ENCODE data around the gene CLRN2. TPM values are rescaled to one million over a fixed set of nuclear protein-coding genes. Genes with fewer than 3 reads are reported as not detected.

CLRN2 gene
- polyA plus RNA-seq, 1 donor from 2014 or later, result not detected

DNA sequence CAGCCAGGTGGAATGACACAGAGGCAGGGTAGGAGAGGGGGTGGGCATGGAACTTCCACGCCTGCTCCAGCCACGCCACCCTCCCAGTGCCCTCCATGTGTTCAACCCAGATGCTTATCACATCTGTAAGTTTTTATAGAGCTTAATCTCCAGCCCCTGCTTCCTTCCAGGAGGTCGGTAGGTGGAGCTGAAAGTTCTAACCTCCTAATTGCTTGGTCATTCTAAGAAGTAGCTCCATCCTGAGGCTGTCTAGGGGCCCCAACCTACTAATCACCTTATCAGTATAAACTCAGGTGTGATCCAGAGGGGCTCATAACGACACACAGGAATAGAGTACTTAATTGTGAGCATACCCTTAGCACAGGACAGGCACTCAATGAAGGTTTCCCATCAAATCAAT, 21.3 kb upstream of the CLRN2 start:
- no peak overlapping the region for H3K4me2 ChIP-seq (ENCODE audit: low read length)
- H3K4me3 ChIP-seq (ENCODE audit: low read length), result no peak overlapping the region
- no peaks in the 10 kb centered on the region for H3K9me3 ChIP-seq (ENCODE audit: low read length)
- H3K27ac ChIP-seq (ENCODE audit: low read length), result no peak overlapping the region
- no peak overlapping the region for H2AFZ ChIP-seq (ENCODE audit: low read depth, low read length)
- H3K9ac ChIP-seq (ENCODE audit: low read length), result no peak overlapping the region
- no peaks in the 10 kb centered on the region for H4K20me1 ChIP-seq (ENCODE audit: insufficient read depth)
- TF ChIP-seq CTCF (IDR thresholded peaks at IDR 0.05; ENCODE audit: poor library complexity, severe bottlenecking) (no peak), EZH2 (IDR thresholded peaks at IDR 0.05; ENCODE audit: borderline replicate concordance, insufficient read depth, low read length, poor library complexity, severe bottlenecking) (no peak), EP300 (conservative IDR thresholded peaks at IDR 0.05; ENCODE audit: poor library complexity, severe bottlenecking) (no peak)
- no peaks in the 10 kb centered on the region for H3K79me2 ChIP-seq (replicated peaks; ENCODE audit: insufficient read depth, low read length)
- H3K9me2 ChIP-seq (ENCODE audit: insufficient read depth, low read length), result no peaks in the 10 kb centered on the region
- H3K36me3 ChIP-seq (ENCODE audit: insufficient read depth, low read length), result peaks cover 3% of the 10 kb centered on the region
- no peaks in the 10 kb centered on the region for H3K27me3 ChIP-seq (ENCODE audit: insufficient read depth, low read depth, low read length)
- no peaks in the 10 kb centered on the region for H3F3A ChIP-seq (ENCODE audit: insufficient read depth, low read length, poor library complexity, severe bottlenecking)

GRCh38 chr4:17494258-17495190, 20.4 kb upstream of the CLRN2 start:
- Histone ChIP-seq H3K9me3 (ENCODE audit: low read length) (no peaks in the 10 kb centered on the region), H3K4me3 (ENCODE audit: low read length) (no peak overlapping the region), H3F3A (ENCODE audit: insufficient read depth, low read length, poor library complexity, severe bottlenecking) (no peaks in the 10 kb centered on the region), H2AFZ (ENCODE audit: low read depth, low read length) (no peak overlapping the region), H3K27me3 (ENCODE audit: insufficient read depth, low read depth, low read length) (no peaks in the 10 kb centered on the region), H4K20me1 (ENCODE audit: insufficient read depth) (no peaks in the 10 kb centered on the region), H3K9ac (ENCODE audit: low read length) (no peak overlapping the region), H3K9me2 (ENCODE audit: insufficient read depth, low read length) (no peaks in the 10 kb centered on the region), H3K79me2 (replicated peaks; ENCODE audit: insufficient read depth, low read length) (no peaks in the 10 kb centered on the region), H3K36me3 (ENCODE audit: insufficient read depth, low read length) (peaks cover 3% of the 10 kb centered on the region), H3K4me2 (ENCODE audit: low read length) (no peak overlapping the region), H3K27ac (ENCODE audit: low read length) (no peak overlapping the region)
- no peak for TF ChIP-seq TAF1 (IDR thresholded peaks at IDR 0.05; ENCODE audit: low read depth)

DNA sequence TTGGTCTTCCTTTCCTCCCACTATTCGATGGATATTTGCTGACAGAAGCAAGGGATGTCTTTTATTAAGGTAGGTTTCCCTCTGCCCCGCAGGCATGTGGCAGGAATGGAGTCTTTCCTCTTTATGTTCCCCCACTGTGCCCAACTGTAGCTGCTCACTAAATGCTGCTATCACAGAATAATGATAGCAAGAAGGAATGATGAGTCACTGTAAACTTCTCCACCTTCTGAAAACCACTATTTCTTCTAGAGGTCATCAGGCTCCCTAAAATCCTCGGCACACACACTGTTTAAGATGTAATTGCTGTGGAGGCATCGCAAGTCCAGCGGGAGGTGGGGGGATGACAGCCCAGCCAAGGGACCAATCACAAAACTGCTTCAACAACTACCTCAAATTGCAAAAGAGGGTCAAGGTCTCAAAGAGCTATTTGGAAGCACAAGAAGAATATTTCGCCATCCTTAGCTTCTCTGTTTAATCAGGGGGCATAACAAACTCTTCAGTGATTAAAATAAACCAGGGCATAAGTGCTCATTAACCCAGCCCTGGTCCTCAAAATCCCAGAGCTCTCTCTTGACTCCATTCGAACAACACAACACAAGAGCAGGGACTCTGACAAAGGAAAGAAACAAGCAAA, 17.0 kb upstream of the CLRN2 start:
- Histone ChIP-seq H3K27ac (ENCODE audit: low read length) (no peak overlapping the region), H3K9me3 (ENCODE audit: low read length) (no peaks in the 10 kb centered on the region), H3F3A (ENCODE audit: insufficient read depth, low read length, poor library complexity, severe bottlenecking) (no peaks in the 10 kb centered on the region), H3K9me2 (ENCODE audit: insufficient read depth, low read length) (no peaks in the 10 kb centered on the region), H2AFZ (ENCODE audit: low read depth, low read length) (no peak overlapping the region), H3K4me2 (ENCODE audit: low read length) (no peak overlapping the region), H4K20me1 (ENCODE audit: insufficient read depth) (no peaks in the 10 kb centered on the region), H3K36me3 (ENCODE audit: insufficient read depth, low read length) (peaks cover 4% of the 10 kb centered on the region), H3K79me2 (replicated peaks; ENCODE audit: insufficient read depth, low read length) (no peaks in the 10 kb centered on the region), H3K27me3 (ENCODE audit: insufficient read depth, low read depth, low read length) (no peaks in the 10 kb centered on the region), H3K4me3 (ENCODE audit: low read length) (no peak overlapping the region), H3K9ac (ENCODE audit: low read length) (no peak overlapping the region)
- TF ChIP-seq SMC3 (conservative IDR thresholded peaks at IDR 0.05; ENCODE audit: poor library complexity) (no peak), MXI1 (conservative IDR thresholded peaks at IDR 0.05; ENCODE audit: poor library complexity, severe bottlenecking) (no peak), CTCF (IDR thresholded peaks at IDR 0.05; ENCODE audit: poor library complexity, severe bottlenecking) (no peak), REST (IDR thresholded peaks at IDR 0.05; ENCODE audit: borderline replicate concordance) (no peak)
